Ovary (tissue), 9 donors: Measurements from ENCODE around the gene FASTK. TPM values are rescaled to one million over a fixed set of nuclear protein-coding genes. Genes with fewer than 3 reads are reported as not detected.

Source experiments
- DNase-seq, 5 donors: peaks; one replicate each; pipeline ENCODE4 v3.0.0-alpha.2; 2019 to 2020
- H3K27ac ChIP-seq, 2 donors: fragments of 200-600 bp; one replicate each; pipeline versions ENCODE4 v1.5.1 to v1.8.0; 2019 to 2022
- H3K27me3 ChIP-seq: fragments of 200-600 bp; one replicate; pipeline ENCODE4 v1.8.0; 2022
- H3K36me3 ChIP-seq: fragments of 200-600 bp; sonication (generic); one replicate; pipeline ENCODE4 v1.5.1; 2019
- H3K4me1 ChIP-seq: one replicate; pipeline ENCODE4 v1.8.1; 2013; ENCODE audit warnings: mild to moderate bottlenecking, moderate library complexity; ENCODE audit not compliant: insufficient read depth
- H3K4me3 ChIP-seq: fragments of 200-600 bp; sonication (generic); one replicate; pipeline ENCODE4 v1.5.1; 2017
- H3K9me3 ChIP-seq, 2 donors: fragments of 200-600 bp in 1 of 2; sonication (generic) in 1 of 2; one replicate each; pipeline versions ENCODE4 v1.5.1 to v1.8.1; 2013 to 2019; ENCODE audit warnings: mild to moderate bottlenecking in 1 of 2, moderate library complexity in 1 of 2
- CTCF ChIP-seq, 3 donors: fragments of 450-650 bp in 2 of 3; fragments of 200-600 bp in 1 of 3; IDR thresholded peaks; one replicate each; pipeline versions ENCODE4 v1.5.1 to v1.8.0; 2016 to 2022; ENCODE audit warnings: antibody characterized with exemption in 3 of 3, mild to moderate bottlenecking in 1 of 3
- EP300 ChIP-seq: sonication (generic); formaldehyde crosslinking; IDR thresholded peaks from one replicate; pipeline ENCODE4 v1.6.1; 2017; ENCODE audit warnings: antibody characterized with exemption
- POLR2A ChIP-seq: fragments of 450-650 bp; IDR thresholded peaks from one replicate; pipeline ENCODE4 v1.6.1; 2017; ENCODE audit warnings: antibody characterized with exemption, mild to moderate bottlenecking, moderate library complexity
- WGBS, 3 donors: extraction: QIAGEN DNeasy Blood & Tissue Kit in 1 of 3; methylation state at CpG; one replicate each; pipeline versions ENCODE4 v1.1.5 to v1.1.7; 2013 to 2017; 5-methylcytosine and 5-hydroxymethylcytosine counted together
- intact Hi-C, 4 donors: fragments of 100-400 bp; cut with DNase I; formaldehyde crosslinking; loops; one replicate each; pipeline versions ENCODE4 v1.11.0 to v1.15.1; 2022 to 2023
- polyA plus RNA-seq, 2 donors: library from polyadenylated mRNA; stranded (reverse); fragments of 200-250 nt in 1 of 2; fragments of 350-450 nt in 1 of 2; fragmentation: Illumina TruSeq in 1 of 2; extraction: RNeasy Lipid Tissue Mini Kit (QIAGEN cat#74804) in 1 of 2; gene quantifications; one replicate each; pipeline ENCODE4 v1.2.3, GENCODE V29; 2013 to 2014
- total RNA-seq, 7 donors: library from RNA; depleted of rRNA in 2 of 7; stranded (reverse); fragments of >200 nt in 2 of 7; fragmentation: NEBNext Ultra II Directional in 3 of 7; extraction: Animal tissue kit (Norgen Biotek cat#: 25700) in 3 of 7; gene quantifications; one replicate each; pipeline versions ENCODE4 v1.1.0 to v1.2.4, GENCODE V29; 2016 to 2023
- donor health status: DM: no; HTN: no; CAD: no; lungs with moderate emphysema.
- donor health status: DM: no; HTN: no; CAD: no.
- donor health status: Bipolar disorder and iron deficiency.
- donor health status: DM: yes; HTN: yes; CAD: no.
- donor health status: DM: no; HTN: no; CAD: no.
- donor health status: DM: yes; HTN: yes; CAD: no.

Gene FASTK
- total and polyA plus RNA-seq, 9 donors, result 5.4 to 95.2 (median 75.8) TPM

GRCh38 chr7:151110236-151110940 is 29.8 kb upstream of the FASTK start:
- H3K36me3 ChIP-seq, result no peaks in the 10 kb centered on the region
- intact Hi-C loops, result loop anchor here in 3 of 4 donors (5.0 to 10.0 kb wide), 5 partner anchors 73 to 213 kb away; no protein-coding TSS in a partner anchor
- no peak overlapping the region for H3K4me3 ChIP-seq
- DNase-seq, result no peak
- TF ChIP-seq EP300 (no peak), POLR2A (no peak), CTCF (IDR thresholded peaks at IDR 0.05) (no peak)
- 69 to 72% (median 69%) methylated on average over 11 of the region's 11 CpGs for WGBS, 3 donors
- no peaks in the 10 kb centered on the region for H3K27me3 ChIP-seq
- H3K9me3 ChIP-seq, result no peaks in the 10 kb centered on the region
- H3K4me1 ChIP-seq, result peaks cover 7% of the 10 kb centered on the region
- no peak overlapping the region for H3K27ac ChIP-seq

GRCh38 chr7:151109094-151110048 is 28.8 kb upstream of the FASTK start:
- intact Hi-C loops, result loop anchor here in 3 of 4 donors (5.0 to 10.0 kb wide), 5 partner anchors 72 to 212 kb away; no protein-coding TSS in a partner anchor
- Histone ChIP-seq H3K27ac (no peak overlapping the region), H3K27me3 (no peaks in the 10 kb centered on the region), H3K4me3 (no peak overlapping the region), H3K9me3 (no peaks in the 10 kb centered on the region), H3K36me3 (no peaks in the 10 kb centered on the region), H3K4me1 (peaks cover 5% of the 10 kb centered on the region)
- 66 to 71% (median 68%) methylated on average over 15 of the region's 15 CpGs for WGBS, 3 donors
- TF ChIP-seq POLR2A, result no peak
- TF ChIP-seq CTCF (IDR thresholded peaks at IDR 0.05), result no peak
- TF ChIP-seq EP300, result no peak
- DNase-seq, result peak in 2 of 5 donors; percentile 40 to 58

- Histone ChIP-seq H3K36me3 (no peaks in the 10 kb centered on the region), H3K4me1 (peaks cover 4% of the 10 kb centered on the region), H3K9me3 (no peaks in the 10 kb centered on the region), H3K4me3 (no peak overlapping the region), H3K27me3 (no peaks in the 10 kb centered on the region), H3K27ac (no peak overlapping the region)
- 87 to 92% (median 88%) methylated on average over 10 of the region's 10 CpGs for WGBS, 3 donors
- peak in 1 of 5 donors; percentile 17 for DNase-seq
- TF ChIP-seq CTCF (IDR thresholded peaks at IDR 0.05) (no peak), EP300 (no peak), POLR2A (no peak)
- intact Hi-C loops, result no loop called here
Measured at GRCh38 chr7:151107882-151108281, 27.3 kb upstream of the FASTK start.

GRCh38 chr7:151104411-151105235 is 24.0 kb upstream of the FASTK start:
- H3K4me3 ChIP-seq, result no peak overlapping the region
- no peak for DNase-seq
- H3K27ac ChIP-seq, result no peak overlapping the region
- intact Hi-C loops, result no loop called here
- TF ChIP-seq EP300 (no peak), CTCF (IDR thresholded peaks at IDR 0.05) (no peak), POLR2A (no peak)
- peaks cover 4% of the 10 kb centered on the region for H3K4me1 ChIP-seq
- no peaks in the 10 kb centered on the region for H3K9me3 ChIP-seq
- 68 to 76% (median 69%) methylated on average over 23 of the region's 23 CpGs for WGBS, 3 donors
- H3K27me3 ChIP-seq, result no peaks in the 10 kb centered on the region
- no peaks in the 10 kb centered on the region for H3K36me3 ChIP-seq
